Measurements from ENCODE around the gene TFDP2.
"Not testable (repeated sequence)": the region's sequence is repeated elsewhere in the genome, so short reads cannot be mapped to it uniquely, and the experiment has no call there.

The TFDP2 gene

GRCh38 chr3:142127941-142128658 is 21.2 kb downstream of the TFDP2 start:
- DNase-seq (ENCODE audit: low read depth) = no peak

DNA sequence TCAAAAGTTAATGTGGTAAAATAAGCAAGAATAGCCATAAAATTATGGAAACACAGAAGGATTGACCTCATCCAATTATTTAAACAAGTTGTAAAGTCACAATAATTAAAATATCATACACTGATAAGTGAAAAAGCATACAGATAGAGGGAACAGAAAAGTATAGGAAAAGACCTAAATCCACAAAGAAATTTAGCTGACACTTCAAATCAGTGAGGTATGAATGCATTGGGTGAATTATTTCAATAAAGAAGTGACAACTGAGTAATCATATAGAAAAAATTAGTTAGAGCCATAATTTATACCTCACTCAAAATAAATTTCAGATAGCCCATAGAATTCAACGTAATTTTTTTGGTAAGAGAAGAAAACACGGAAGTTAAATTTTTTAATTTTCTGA is 25.1 kb downstream of the TFDP2 start:
- no peak for DNase-seq (ENCODE audit: low read depth)

GRCh38 chr3:142120707-142121106 is 28.6 kb downstream of the TFDP2 start:
- DNase-seq (ENCODE audit: low read depth) = no peak

- DNase-seq (ENCODE audit: low read depth) = no peak
These were observed 30.4 kb downstream of the TFDP2 start for GRCh38 chr3:142118911-142119310.

DNA sequence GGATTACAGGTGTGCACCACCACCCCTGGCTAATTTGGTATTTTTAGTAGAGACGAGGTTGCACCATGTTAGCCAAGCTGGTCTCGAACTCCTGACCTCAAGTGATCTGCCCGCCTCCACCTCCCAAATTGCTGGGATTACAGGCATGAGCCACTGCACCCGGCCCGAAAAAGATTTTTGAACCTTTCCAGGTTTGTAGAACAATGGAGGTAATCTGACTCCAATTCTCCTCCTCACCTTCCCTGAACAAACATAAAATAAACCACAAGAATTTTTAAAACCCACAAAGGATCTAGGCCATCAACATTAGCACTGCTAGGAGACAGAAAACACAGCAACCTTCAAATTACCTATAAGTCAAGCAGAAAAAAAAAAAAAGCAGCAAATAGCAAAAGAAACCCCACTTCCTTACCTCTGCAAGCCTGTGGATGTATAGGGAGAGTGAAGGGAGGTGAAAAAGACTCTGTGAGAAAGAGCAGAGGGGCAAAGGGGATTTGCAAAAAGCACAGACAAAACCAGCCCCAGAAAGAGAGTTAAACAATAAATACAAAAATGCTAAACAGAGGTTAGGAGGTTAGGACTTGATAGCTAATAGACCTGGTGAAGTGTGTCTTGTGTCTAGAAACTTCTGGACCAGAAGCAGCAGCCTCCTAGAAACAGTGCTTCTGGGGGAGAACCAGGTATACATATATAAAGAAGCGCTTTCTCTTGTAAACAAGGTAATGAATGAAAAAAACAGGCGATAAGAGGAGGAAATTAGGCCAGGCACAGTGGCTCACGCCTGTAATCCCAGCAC is 32.1 kb downstream of the TFDP2 start:
- no peak for DNase-seq (ENCODE audit: low read depth)

GRCh38 chr3:142115867-142116668 is 33.3 kb downstream of the TFDP2 start:
- no peak for DNase-seq (ENCODE audit: low read depth)

- DNase-seq (ENCODE audit: low read depth) = no peak
These were observed 36.7 kb downstream of the TFDP2 start for GRCh38 chr3:142112601-142113000.

DNA sequence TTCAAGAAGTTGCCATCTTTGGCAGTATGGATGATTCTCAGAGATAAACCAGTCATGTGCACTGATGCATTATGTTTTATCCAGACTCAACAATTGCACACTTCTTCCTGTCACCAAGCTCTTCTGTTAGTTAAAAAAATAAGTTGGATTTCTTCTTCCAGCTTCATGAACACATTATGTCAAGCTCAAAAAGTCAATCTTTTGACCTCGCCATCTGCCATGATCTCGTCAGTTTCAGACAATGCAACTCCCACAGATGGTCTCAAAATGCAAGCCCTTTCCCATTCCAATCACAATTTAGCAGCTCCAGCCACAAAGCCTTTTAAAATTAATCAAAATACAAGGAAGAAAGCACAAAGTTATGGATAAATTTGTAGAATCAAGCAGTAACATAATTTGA is 42.8 kb downstream of the TFDP2 start:
- DNase-seq (ENCODE audit: low read depth) = no peak

DNA sequence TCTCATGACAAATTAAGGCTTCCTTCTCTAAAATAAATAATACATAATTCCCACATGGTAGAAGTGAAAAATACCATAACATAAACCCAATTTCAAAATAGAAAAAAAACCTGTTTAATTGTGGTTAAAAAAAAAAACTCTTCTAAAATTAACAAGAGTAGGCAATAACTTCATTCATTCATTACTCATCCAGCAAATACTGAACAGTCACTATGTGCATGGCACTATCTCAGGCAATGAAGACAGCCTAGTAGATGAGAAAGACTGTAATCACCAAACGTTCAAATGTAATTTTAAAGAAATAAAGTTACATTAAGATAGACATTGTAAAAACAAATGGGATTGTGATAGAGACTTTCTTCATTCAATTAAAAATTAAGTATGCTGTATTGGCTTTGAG is 43.4 kb downstream of the TFDP2 start:
- no peak for DNase-seq (ENCODE audit: low read depth)

GRCh38 chr3:142104763-142105162 is 44.6 kb downstream of the TFDP2 start:
- DNase-seq (ENCODE audit: low read depth) = no peak

DNA sequence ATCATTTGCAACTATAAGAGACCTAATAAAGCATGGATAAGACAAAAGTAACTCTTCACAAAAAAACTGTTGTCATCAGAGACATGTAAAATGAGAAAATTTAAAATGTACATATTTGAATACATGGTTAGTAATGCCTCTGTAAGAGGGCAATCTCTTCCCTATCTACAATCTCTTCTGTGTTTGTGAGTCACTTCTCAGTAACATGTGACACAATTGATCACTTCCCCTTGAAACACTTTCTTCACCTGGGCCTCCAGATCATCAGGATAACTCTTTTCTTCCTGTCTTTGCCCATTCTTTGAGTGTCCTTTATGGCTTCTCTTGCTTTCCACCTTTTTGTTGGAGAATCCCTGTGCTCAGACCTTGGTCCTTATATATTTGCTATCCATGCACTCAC is 50.4 kb downstream of the TFDP2 start:
- no peak for DNase-seq (ENCODE audit: low read depth)

DNA sequence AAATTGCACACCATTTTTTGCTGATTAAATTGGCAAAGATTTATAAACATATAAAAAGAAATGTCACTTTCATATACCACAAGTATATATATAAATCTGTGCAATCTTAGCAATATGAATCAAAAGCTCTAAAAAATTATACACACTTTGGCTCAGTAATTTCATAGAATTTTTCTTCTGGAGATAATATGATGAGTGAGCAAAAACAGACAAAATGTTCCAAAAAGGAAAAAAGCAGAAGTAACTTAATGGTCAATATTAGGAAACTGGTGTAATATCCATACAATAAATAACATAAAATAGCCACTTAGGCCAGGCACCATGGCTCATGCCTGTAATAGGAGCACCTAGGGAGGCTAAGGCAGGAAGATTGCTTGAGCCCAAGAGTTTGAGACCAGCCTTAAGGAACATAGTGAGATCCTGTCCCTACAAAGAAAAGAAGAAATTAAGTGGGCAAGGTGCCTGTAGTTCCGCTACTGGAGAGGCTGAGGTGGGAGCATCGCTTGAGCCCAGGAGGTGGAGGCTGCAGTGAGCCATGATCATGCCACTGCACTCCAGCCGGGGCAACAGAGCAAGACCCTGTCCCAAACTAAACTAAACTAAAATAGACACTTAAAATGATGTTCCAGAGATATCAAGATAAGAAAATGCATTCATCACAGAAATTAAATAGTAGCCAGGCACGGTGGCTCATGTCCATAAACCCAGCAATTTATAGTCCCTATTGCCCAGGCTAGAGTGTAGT is 52.1 kb downstream of the TFDP2 start:
- no peak for DNase-seq (ENCODE audit: low read depth)

DNA sequence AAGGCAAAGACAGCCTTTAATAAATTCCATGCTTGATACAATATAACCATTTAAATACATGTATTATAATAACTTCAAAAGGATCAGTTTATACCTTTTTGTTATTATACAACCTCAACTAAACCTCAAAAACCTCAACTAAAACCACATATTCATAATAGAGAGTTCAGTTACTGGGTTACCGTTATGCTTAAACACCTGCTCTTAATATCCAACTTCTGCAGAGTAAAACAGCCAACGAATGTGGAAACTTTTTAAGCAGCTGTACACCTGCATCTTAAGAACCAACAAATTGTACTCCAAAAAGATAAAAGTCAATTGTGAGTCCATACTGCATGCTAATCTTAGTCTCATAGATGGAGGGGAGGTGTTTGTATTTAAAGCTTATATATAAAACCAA is 53.5 kb downstream of the TFDP2 start:
- DNase-seq (ENCODE audit: low read depth) = no peak

DNA sequence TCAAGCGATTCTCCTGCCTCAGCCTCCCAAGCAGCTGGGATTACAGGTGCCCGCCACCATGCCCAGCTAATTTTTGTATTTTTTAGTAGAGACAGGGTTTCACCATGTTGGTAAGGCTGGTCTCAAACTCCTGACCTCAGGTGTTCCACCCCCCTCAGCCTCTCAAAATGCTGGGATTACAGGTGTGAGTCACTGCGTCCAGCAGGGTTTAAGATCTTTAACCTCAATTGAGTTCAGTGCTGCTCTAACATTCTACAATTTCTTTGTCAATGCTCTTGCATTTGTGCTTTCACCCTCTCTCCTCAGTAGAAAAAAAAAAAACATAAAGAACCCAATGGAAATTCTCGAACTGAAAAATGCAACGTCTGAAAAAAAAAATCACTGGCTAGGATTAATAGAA is 60.4 kb downstream of the TFDP2 start:
- not testable (repeated sequence) for DNase-seq (ENCODE audit: low read depth)

- DNase-seq (ENCODE audit: low read depth) = no peak
These were observed 60.8 kb downstream of the TFDP2 start for GRCh38 chr3:142088522-142088921.

- DNase-seq (ENCODE audit: low read depth) = no peak
These were observed 61.7 kb downstream of the TFDP2 start for GRCh38 chr3:142087676-142088075.

DNA sequence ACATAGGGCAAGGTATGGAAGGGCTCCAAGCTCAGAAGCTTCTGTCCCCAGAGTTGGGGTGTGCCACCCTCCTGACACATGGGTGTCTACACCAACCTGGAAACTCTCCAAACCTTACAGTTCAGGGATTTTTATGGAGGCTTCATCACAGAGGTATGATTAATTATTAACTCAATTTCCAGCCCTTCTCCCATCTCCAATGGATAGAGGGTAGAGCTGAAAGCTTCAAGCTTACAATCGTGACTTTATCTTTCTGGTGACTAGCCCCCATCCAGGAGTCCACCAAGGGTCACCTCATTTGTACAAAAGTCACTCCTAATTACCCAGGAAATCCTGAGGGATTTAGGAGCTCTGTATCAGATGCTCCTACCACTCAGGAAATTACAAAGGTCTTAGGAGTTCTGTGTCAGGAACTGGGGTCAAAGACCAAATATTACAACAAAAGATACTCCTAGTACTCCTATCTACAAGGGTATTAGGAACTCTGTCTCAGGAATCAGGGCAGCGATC is 62.7 kb downstream of the TFDP2 start:
- no peak for DNase-seq (ENCODE audit: low read depth)

DNA sequence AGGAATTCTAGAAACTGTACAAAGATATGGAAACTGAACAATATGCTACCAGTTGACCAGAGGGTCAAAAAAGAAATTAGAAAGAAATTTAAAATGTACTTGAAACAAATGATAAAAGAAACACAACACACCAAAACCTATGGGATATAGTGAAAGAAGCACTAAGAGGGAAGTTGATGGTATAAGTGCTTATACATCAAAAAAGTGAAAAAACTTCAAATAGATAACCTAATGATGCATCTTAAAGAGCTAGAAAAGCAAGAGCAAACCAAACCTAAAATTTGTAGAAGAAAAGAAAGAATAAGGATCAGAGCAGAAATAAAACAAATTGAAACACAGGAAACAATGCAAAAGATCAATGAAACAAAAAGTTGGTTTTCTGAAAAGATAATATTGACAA is 68.2 kb downstream of the TFDP2 start:
- no peak for DNase-seq (ENCODE audit: low read depth)

DNA sequence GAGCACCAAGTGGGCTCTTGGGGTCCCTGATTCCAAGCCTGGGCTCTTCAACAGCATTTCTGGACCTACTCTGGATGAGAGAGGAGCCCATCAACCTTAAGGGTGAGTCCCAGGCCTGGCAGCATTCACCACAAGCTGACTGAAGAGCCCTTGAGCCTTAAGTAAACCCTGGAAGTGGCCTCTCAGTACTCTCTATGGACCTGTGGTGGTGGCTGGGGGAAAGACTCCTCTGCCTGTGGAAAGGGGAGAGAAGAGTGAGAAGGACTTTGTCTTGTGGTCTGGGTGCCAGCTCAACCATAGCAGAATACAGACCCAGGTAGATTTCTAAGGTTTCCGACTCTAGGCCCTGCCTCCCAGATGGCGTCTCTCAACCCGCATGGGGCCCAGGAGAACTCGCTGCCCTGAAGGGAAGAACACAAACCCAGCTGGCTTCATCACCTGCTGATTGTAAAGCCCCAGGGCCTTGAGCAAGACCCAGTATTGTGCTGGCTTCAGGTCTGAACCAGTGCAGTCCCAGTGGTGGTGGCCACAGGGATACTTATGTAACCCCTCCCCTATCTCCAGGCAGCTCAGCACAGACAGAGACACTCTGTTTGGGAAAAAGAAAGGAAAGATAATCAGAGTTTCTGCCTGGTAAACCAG is 71.4 kb downstream of the TFDP2 start:
- no peak for DNase-seq (ENCODE audit: low read depth)

DNA sequence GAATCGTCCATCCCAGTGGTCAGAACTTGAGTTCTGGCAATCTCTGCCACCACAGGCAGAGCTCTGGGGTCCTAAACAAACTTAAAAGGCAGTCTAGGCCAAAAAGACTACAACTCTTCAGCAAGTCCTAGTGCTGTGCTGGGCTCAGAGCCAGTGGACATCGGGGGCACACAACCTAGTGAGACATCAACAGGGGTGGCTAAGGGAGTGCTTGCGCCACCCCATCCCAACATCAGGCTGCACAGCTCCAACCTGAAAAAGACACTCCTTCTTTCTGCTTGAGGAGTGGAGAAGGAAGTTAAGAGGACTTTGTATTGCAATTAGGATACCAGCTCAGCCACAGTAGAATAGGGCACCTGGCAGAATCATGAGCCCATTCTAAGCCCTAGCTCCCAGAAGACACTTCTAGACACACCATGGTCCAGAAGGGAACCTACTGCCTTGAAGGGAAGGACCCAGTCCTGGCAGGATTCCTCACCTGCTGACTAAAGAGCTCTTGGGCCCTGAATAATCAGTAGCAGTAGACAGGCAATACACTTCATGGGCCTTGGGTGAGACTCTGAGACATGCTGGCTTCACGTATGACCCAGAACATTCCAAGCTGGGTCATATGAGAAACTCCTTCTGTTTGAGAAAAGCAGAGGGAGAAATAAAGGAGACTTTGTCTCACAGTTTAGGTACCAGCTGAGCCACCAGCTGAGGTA is 72.0 kb downstream of the TFDP2 start:
- DNase-seq (ENCODE audit: low read depth) = no peak

DNA sequence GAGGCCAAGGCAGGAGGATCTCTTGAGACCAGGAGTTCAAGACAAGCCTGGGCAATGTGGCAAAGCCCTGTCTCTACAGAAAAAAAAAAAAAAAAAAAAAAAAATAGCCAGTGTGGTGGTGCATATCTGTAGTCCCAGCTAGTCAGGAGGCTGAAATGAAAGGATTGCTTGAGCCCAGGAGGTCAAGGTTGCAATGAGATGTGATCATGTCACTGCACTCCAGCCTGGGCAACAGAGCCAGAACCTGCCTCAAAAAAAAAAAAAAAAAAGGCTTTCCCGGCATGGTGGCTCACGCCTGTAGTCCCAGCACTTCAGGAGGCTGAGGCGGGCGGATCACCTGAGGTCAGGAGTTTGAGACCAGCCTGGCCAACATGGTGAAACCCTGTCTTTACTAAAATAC is 73.7 kb downstream of the TFDP2 start:
- DNase-seq (ENCODE audit: low read depth) = not testable (repeated sequence)

Data from T follicular helper cell (primary cell).